GM12892 (cell line): ENCODE measurements around the gene SCFD2.
"Not testable (repeated sequence)": the region's sequence is repeated elsewhere in the genome, so short reads cannot be mapped to it uniquely, and the experiment has no call there.

Source experiments
- DNase-seq: peaks from one replicate; pipeline ENCODE4 v3.0.0; 2011; ENCODE audit not compliant: insufficient read length
- FAIRE-seq: peaks from 2 replicates; lab custom pipeline; 2011; peaks lifted over from hg19 to GRCh38; lab: Jason Lieb, UNC
- POLR2A ChIP-seq: IDR thresholded peaks from 2 replicates; pipeline ENCODE4 v1.6.1; 2011; ENCODE audit warnings: low read depth, low read length, control low read depth
- POLR2AphosphoS5 ChIP-seq: IDR thresholded peaks from 2 replicates; pipeline ENCODE4 v1.6.1; 2011; ENCODE audit warnings: low read depth, low read length, control low read depth
- TAF1 ChIP-seq: IDR thresholded peaks from 2 replicates; pipeline ENCODE4 v1.6.1; 2011; ENCODE audit warnings: low read depth, mild to moderate bottlenecking, control low read depth, low read length, borderline replicate concordance

Gene SCFD2

GRCh38 chr4:53043055-53043454, 322.8 kb downstream of the SCFD2 start:
- FAIRE-seq (no peak), DNase-seq (no peak)
- no peak for TF ChIP-seq POLR2A

DNA sequence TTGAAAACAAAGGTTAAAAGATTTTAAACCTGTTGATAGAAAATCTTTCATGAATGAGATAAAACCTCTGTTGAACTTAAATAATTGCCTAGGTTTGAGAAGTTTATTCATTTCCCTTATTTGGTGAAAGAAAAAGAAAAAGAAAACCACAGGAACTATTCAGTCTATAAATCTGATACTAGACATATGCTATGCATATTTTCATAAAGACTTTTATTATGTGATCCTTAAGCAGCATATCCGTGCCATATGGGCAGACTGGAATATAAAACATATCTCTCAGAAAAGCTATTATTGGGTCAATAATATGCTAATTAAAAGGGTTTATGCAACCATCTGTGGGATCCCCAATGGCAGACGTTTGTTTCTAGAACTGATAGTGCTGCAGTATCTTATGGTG, 325.0 kb downstream of the SCFD2 start:
- FAIRE-seq: no peak
- TF ChIP-seq POLR2A: no peak

DNA sequence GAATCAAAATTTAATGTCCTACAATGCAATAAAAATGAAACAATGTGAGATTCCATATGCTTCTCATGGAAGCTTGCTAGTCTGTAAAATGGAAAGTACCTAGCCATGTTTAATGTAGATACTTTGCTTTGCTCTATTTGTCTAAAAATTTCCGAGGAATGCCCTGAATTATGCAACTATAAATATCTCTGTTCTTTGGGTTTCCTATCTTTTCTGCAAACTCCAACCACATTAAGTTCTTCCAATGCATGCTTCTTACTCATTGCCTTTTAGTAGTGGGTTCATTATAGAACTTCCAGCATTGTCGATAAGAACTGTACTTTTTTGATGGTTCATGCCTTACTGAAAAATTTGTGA, 325.4 kb downstream of the SCFD2 start:
- FAIRE-seq (no peak), DNase-seq (no peak)
- TF ChIP-seq POLR2AphosphoS5 (no peak), POLR2A (no peak), TAF1 (no peak)

More for the DNA sequence above, 325.0 kb downstream of the SCFD2 start:
- DNase-seq: no peak

- FAIRE-seq (no peak), DNase-seq (no peak)
- TF ChIP-seq POLR2A (no peak), TAF1 (no peak), POLR2AphosphoS5 (no peak)
These were observed 326.0 kb downstream of the SCFD2 start for GRCh38 chr4:53039741-53040458.

GRCh38 chr4:53037892-53038291, 328.0 kb downstream of the SCFD2 start:
- no peak for DNase-seq
- FAIRE-seq: no peak
- TF ChIP-seq POLR2AphosphoS5 (no peak), POLR2A (no peak)

DNA sequence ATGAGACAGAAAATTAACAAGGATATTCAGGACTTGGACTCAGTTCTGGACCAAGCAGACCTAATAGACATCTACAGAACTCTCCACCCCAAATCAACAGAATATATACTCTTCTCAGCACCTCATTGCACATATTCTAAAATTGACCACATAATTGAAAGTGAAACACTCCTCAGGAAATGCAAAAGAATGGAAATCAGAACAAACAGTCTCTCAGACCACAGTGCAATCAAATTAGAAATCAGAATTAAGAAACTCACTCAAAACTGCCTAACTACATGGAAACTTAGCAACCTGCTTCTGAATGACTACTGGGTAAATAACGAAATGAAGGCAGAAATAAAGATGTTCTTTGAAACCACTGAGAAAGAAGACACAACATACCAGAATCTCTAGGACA, 333.0 kb downstream of the SCFD2 start:
- not testable (repeated sequence) for FAIRE-seq, DNase-seq

DNA sequence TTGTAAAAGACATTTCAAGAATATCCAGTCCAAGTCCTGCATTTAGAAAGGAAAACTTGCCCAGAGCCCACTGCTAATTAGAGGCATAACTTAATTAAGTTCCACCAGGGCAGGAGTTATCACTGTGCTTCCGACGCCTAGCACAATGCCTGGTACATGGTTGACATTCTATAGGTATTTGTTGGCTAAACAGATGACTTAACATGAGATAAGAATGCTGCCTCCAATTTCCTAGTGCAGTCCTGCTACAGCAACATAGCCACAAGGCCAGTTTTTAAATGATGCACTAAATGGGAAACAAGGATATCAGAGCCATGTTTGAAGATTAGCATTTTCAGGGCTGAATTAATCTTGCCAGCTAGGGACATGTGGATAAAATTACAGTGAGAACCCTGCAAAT, 339.6 kb downstream of the SCFD2 start:
- FAIRE-seq: no peak
- TF ChIP-seq TAF1 (no peak), POLR2AphosphoS5 (no peak), POLR2A (no peak)
- no peak for DNase-seq

DNA sequence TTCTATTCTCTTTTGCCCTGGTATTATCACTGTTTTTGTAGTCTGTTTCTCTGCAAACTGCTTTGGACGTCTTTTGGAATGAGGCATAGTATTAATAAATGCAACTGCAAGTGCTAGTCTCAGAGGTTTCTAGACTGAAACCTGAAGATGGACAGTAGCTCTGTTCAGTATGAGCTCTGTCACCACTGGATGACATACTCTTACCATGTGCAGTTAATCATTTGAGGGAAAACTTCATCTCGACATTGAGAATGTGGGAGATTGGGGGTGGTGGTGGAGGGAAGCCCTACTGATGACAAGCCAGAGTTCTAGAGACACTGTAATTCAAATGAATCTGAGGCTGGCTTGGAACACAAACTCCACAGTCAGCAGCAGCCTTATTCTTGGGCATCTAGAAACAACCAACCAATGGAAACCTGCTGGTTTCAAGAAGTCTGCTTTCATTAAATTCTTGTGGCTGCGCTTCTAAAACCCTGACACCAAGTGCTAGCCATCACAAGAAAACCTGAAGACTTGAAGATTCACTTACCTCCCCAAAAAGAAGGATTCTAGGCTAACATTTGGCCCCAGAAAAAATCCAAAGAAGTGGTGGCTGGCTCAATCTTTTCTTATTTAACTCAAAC, 342.1 kb downstream of the SCFD2 start:
- no peak for FAIRE-seq
- no peak for DNase-seq
- TF ChIP-seq TAF1 (no peak), POLR2A (no peak), POLR2AphosphoS5 (no peak)

- TF ChIP-seq TAF1 (no peak), POLR2AphosphoS5 (no peak), POLR2A (no peak)
- DNase-seq (no peak), FAIRE-seq (no peak)
These were observed 343.3 kb downstream of the SCFD2 start for GRCh38 chr4:53022513-53023100.

- FAIRE-seq (no peak), DNase-seq (no peak)
- TF ChIP-seq POLR2A (no peak), TAF1 (no peak), POLR2AphosphoS5 (no peak)
These were observed 343.9 kb downstream of the SCFD2 start for GRCh38 chr4:53021754-53022512.

DNA sequence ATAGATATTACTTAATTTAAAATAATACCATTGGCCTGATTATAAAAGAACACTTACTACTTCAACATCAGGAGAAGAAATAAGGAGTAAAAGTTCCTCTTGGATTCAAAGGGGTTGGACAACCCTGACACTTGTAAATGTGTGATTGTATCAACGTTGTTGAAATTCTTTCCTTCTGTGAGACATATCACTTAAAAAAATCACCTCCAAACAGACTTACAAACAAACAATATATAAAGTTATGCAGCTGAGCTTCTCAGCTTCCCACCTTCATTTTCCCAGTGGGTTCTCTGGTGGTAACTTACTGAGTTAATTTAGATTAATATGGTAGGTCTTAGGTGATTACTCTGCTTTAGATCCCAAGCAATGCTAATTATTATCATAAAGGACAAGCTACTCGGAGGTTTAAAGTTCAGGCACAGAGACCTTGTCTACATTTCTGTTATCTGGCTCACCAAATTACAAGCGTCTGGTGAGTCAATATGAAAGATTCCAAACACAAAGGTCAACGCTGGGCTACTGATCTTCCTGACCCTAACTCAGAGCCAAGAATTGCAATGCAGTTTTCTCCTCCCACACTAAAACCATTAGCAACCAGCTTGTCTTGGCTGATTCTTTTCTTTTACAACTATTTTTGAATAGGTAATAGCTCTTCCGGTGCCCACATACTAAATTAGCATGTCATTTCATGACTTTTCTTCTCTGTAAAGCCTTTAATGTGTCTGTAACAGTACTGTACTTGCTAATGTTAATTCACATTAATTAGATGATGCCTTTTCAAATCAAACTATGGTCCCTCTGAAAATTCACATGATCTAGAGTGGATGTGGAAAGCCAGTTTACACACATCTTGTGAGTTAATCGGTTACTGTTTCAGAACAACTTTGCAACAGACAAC, 346.1 kb downstream of the SCFD2 start:
- FAIRE-seq (no peak), DNase-seq (no peak)
- no peak for TF ChIP-seq POLR2A
- TF ChIP-seq POLR2AphosphoS5: no peak
- no peak for TF ChIP-seq TAF1
